HUDEP-2 (cell line): ENCODE measurements around the gene MPDZ.

Experiments used
- DNase-seq, 76 experiments: peaks; one replicate each; lab custom pipeline; 2025; ENCODE audit not compliant: unreplicated experiment in 76 of 76; lab: John Stamatoyannopoulos, UW

MPDZ gene

GRCh38 chr9:13279284-13280141, at the start of gene MPDZ:
TSS of gene MPDZ (minus strand) at chr9:13279692. CDS start at chr9:13250315, 29,377 bp downstream.
- peak in 24 of 76 experiments; percentile 0 to 30 (median 10) for DNase-seq

DNA sequence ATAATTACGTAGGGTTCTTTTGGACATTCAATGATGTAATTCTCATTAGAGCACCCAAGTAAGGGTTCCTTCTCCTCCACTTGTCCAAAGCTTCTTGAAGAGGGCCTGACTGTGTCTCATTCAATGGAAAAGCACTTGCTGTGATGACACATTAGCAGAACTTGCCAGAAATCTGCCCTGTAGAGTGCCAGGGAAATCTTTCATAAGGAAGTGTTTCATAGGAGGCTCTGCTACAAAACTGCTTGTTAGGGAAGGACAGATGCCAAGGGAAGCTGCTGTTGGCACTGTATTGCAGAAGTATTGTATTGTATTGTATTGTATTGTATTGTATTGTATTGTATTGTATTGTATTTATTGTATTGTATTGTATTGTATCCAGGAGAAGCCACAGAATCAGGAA, 45.5 kb upstream of the MPDZ start:
- DNase-seq = no peak

- DNase-seq = no peak
These were observed 43.5 kb upstream of the MPDZ start for GRCh38 chr9:13322828-13323550.

- DNase-seq = no peak
These were observed 38.5 kb upstream of the MPDZ start for GRCh38 chr9:13318027-13318426.

DNA sequence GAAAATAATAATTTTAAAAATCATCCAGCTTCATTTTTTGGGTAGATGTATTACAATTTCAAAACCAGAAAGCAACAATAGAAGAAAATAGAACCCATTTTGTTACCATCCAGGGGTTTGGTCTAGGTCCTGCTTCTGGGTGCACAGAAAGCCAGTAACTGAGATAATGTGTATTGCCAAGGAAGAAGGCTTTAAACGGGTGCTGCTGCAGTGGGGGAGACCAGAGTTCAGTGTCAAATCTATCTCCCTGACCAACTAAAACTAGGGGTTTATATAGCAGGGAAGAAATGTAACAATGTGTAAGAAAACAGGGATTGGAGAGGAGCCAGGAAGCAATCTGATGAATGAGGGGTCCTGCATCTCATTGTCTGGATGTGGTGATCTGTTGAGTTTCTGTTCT, 17.5 kb upstream of the MPDZ start:
- DNase-seq = no peak

- no peak for DNase-seq
These were observed 16.1 kb upstream of the MPDZ start for GRCh38 chr9:13295556-13295955.

DNA sequence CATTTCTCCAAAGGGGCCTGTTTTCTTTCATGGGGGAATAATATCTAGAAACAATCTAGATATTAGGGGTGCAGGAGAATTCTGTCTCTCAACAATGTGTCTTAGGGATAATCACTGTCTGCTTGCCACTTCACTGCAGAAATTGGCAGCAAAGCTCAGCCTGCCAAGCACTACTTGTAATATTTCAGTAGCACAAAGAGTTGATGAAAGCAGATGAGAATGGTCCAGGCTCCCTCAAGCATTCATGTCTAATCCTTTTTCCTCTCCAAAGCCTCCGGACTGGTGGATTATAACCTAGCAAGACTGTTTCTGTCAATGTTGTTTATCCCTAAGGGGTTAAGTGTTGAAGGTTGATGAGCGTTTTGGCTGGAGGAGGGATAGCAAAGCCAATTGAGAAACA, 13.3 kb upstream of the MPDZ start:
- DNase-seq = no peak

- no peak for DNase-seq
These were observed 12.7 kb upstream of the MPDZ start for GRCh38 chr9:13292158-13292557.

DNA sequence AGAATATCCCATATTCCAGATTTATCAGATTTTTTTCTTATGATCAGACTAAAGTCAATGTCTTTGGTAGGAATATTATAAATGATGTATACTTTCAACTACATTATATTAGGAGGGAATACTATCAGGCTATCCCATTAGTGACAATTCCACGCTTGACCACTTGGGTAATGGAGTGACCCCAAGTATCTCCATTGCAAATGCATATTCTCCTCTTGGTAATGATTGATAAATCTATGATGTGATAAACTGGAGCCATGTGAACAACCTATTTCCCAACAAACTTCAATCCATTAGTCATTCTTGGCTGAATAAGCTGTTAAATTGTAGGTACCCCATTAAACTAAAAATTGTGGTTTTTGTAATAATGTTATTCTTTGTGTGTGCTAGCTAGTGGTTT, 12.2 kb upstream of the MPDZ start:
- no peak for DNase-seq

- no peak for DNase-seq
These were observed 4.5 kb upstream of the MPDZ start for GRCh38 chr9:13284011-13284410.

GRCh38 chr9:13282998-13283397, 3.5 kb upstream of the MPDZ start:
- no peak for DNase-seq

- DNase-seq = no peak
These were observed 2.0 kb upstream of the MPDZ start for GRCh38 chr9:13281356-13282016.

- DNase-seq = peak in 17 of 76 experiments; percentile 1 to 24 (median 7)
These were observed 885 bp downstream of the MPDZ start for GRCh38 chr9:13278368-13279246.

GRCh38 chr9:13278023-13278367, 1.5 kb downstream of the MPDZ start:
- DNase-seq = peak in 1 of 76 experiments; percentile 19

DNA sequence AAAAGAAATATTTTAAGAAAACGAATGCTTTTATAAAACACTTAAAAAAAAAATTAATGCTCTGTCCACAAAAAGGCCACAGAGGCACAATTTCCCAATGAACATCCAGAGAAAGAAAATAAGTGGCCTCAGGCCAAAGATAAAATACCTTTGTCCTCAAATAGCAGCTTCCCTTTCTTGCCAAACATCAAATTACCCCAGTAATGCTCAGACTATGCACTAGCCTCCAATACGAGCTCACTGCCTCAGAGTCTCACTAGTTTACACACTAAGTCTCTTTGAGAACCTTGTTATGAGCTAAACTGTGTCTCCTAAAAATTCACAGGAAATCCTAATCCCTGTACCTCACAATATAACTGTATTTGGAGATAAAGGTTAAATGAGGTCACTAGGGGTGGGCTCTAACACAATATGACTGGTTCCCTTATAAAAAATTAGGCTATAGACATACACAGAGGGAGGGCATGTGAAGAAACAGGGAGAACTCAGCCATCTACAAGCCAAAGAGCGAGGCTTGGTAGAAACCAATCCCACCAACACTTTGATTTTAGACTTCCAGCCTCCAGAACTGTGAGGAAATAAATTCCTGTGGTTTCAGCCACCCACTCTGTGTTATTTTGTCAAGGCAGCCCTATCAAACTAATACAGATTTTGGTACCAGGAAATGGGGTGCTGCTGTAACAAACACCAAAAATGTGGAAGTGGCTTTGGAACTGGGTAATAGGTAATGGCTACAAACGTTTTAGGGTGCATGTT, 4.4 kb downstream of the MPDZ start:
- no peak for DNase-seq

GRCh38 chr9:13270734-13271133, 8.8 kb downstream of the MPDZ start:
- no peak for DNase-seq

DNA sequence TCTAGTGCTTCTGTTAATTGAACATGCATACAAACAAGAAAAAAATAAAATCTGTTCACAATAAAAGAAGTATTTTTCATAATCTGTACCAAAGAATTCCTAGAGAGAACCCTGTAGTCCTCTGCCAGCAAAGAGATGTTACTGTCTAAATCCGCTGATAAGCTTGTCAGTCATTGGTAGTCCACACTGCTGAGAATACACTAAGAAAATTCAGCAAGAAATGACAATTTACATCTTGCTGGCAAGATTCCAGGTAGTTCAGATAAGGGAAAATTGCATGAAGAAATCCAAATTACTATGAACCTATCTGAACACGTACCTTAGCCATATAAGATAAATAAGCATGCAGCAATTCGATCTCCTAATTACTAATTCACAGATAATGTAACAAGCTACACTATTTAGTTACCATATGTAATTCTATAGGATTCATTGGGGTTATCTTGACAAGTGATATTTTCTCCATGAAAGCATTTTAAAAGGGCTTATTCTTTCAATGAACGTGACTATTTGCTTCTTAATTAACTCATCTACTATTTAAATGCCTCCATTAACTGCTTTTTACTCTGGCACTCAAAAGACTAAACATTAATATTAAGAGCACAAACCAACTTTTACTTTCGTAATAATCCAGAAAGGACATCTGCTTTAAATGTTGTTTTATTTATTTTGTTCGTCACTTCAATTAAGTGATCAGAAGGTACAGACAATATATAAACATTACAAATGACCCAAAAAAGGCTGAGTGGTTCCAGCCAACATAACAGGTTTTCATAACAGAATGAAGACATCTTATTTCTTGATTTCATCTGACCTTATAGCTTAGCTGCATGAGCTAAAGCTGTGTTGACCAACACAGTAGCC, 9.7 kb downstream of the MPDZ start:
- peak in 1 of 76 experiments; percentile 2 for DNase-seq

- DNase-seq = peak in 4 of 76 experiments; percentile 2 to 37 (median 8)
These were observed 11.0 kb downstream of the MPDZ start for GRCh38 chr9:13268469-13268868.

DNA sequence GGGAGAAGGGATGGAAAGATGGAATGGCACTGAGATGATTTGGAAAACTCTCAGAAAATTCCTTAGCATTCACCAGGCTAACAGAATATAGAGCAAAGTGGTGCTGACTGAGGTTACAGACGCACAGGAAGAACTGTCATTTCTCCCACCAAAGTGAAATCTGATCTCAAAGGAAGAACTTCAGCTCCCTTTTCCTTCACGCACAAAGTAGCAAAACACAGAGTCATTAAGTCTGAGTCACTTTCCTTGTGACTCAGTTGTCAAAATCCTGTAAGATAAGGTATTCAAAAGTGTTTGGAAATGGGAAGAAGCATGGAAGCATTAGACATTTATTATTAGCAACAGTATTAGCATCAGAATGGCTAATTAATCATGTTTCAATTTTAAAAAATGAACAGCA, 11.7 kb downstream of the MPDZ start:
- no peak for DNase-seq
